ENCODE data around the gene NALCN.

The NALCN gene

GRCh38 chr13:101399365-101399764 is 16.9 kb downstream of the NALCN start:
- no peak for TF ChIP-seq CTCF (IDR thresholded peaks at IDR 0.05; ENCODE audit: borderline replicate concordance, insufficient read depth, low read depth, low read length)
- no peak overlapping the region for H3K4me3 ChIP-seq (ENCODE audit: low read depth, low read length)

- TF ChIP-seq CTCF (IDR thresholded peaks at IDR 0.05; ENCODE audit: borderline replicate concordance, insufficient read depth, low read depth, low read length), result no peak
Measured at GRCh38 chr13:101398920-101399319, 17.4 kb downstream of the NALCN start.

GRCh38 chr13:101398191-101398590 is 18.1 kb downstream of the NALCN start:
- no peak overlapping the region for H3K4me3 ChIP-seq (ENCODE audit: low read depth, low read length)
- no peak for TF ChIP-seq CTCF (IDR thresholded peaks at IDR 0.05; ENCODE audit: borderline replicate concordance, insufficient read depth, low read depth, low read length)

More at GRCh38 chr13:101398920-101399319, 17.4 kb downstream of the NALCN start:
- no peak overlapping the region for H3K4me3 ChIP-seq (ENCODE audit: low read depth, low read length)

GRCh38 chr13:101397742-101398141 is 18.6 kb downstream of the NALCN start:
- no peak overlapping the region for H3K4me3 ChIP-seq (ENCODE audit: low read depth, low read length)
- TF ChIP-seq CTCF (IDR thresholded peaks at IDR 0.05; ENCODE audit: borderline replicate concordance, insufficient read depth, low read depth, low read length), result no peak

GRCh38 chr13:101394605-101395004 is 21.7 kb downstream of the NALCN start:
- H3K4me3 ChIP-seq (ENCODE audit: low read depth, low read length), result no peak overlapping the region
- TF ChIP-seq CTCF (IDR thresholded peaks at IDR 0.05; ENCODE audit: borderline replicate concordance, insufficient read depth, low read depth, low read length), result no peak

DNA sequence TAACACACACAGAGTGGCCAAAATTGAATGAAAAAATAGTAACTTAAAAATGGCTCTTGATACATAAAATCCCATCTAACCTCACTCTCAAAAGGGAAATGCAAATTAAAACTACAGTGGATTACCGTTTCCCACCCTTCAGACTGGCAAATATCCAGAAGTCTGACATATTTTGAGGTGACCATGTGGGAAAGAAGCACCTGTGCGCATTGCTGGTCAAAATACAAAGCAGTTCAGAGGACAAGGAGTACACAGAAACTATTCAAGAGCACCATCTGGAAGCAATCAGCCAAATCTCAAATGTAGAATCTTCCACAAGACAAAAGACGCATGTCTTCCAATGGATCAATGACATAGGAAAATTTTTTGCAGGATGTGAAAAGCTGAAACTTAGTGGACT is 23.2 kb downstream of the NALCN start:
- TF ChIP-seq CTCF (IDR thresholded peaks at IDR 0.05; ENCODE audit: borderline replicate concordance, insufficient read depth, low read depth, low read length), result no peak
- no peak overlapping the region for H3K4me3 ChIP-seq (ENCODE audit: low read depth, low read length)

- H3K4me3 ChIP-seq (ENCODE audit: low read depth, low read length), result no peak overlapping the region
- no peak for TF ChIP-seq CTCF (IDR thresholded peaks at IDR 0.05; ENCODE audit: borderline replicate concordance, insufficient read depth, low read depth, low read length)
Measured at GRCh38 chr13:101390461-101390860, 25.8 kb downstream of the NALCN start.
